Measurements from ENCODE around the gene HCK.
A peak's percentile ranks its signal among the peaks of the same experiment; 100 is the strongest.

HCK gene

GRCh38 chr20:32089637-32090362, 37.8 kb downstream of the HCK start:
- TF ChIP-seq CTCF (IDR thresholded peaks at IDR 0.05; ENCODE audit: control insufficient read depth, extremely low read depth, insufficient read depth), result no peak
- no peak overlapping the region for H3K4me3 ChIP-seq (ENCODE audit: low read depth, low read length)
- no peak for DNase-seq (ENCODE audit: low read depth)

GRCh38 chr20:32091888-32092346, 39.9 kb downstream of the HCK start:
- peak; percentile 89 for TF ChIP-seq CTCF (IDR thresholded peaks at IDR 0.05; ENCODE audit: control insufficient read depth, extremely low read depth, insufficient read depth)
- DNase-seq (ENCODE audit: low read depth), result no peak

GRCh38 chr20:32098786-32099185, 46.7 kb downstream of the HCK start:
- DNase-seq (ENCODE audit: low read depth), result no peak
- TF ChIP-seq CTCF (IDR thresholded peaks at IDR 0.05; ENCODE audit: control insufficient read depth, extremely low read depth, insufficient read depth), result no peak
- no peak overlapping the region for H3K4me3 ChIP-seq (ENCODE audit: low read depth, low read length)

More at GRCh38 chr20:32091888-32092346, 39.9 kb downstream of the HCK start:
- no peak overlapping the region for H3K4me3 ChIP-seq (ENCODE audit: low read depth, low read length)

GRCh38 chr20:32108814-32109391, 56.9 kb downstream of the HCK start:
- H3K4me3 ChIP-seq (ENCODE audit: low read depth, low read length), result peak overlapping the region; percentile 99
- no peak for TF ChIP-seq CTCF (IDR thresholded peaks at IDR 0.05; ENCODE audit: control insufficient read depth, extremely low read depth, insufficient read depth)

GRCh38 chr20:32109392-32110172, 57.5 kb downstream of the HCK start, which contains the start of gene TM9SF4:
TM9SF4 (plus strand) TSS chr20:32109714; CDS start chr20:32109741, 27 bp downstream.
- DNase-seq (ENCODE audit: low read depth), result peak; percentile 85
- no peak for TF ChIP-seq CTCF (IDR thresholded peaks at IDR 0.05; ENCODE audit: control insufficient read depth, extremely low read depth, insufficient read depth)

More at GRCh38 chr20:32108814-32109391, 56.9 kb downstream of the HCK start:
- DNase-seq (ENCODE audit: low read depth), result no peak

GRCh38 chr20:32110173-32110704, 58.2 kb downstream of the HCK start:
- DNase-seq (ENCODE audit: low read depth), result no peak

More at GRCh38 chr20:32109392-32110172, 57.5 kb downstream of the HCK start, which contains the start of gene TM9SF4:
- peak within 1 kb of the TSS; percentile 99 for H3K4me3 ChIP-seq (ENCODE audit: low read depth, low read length)

More at GRCh38 chr20:32110173-32110704, 58.2 kb downstream of the HCK start:
- TF ChIP-seq CTCF (IDR thresholded peaks at IDR 0.05; ENCODE audit: control insufficient read depth, extremely low read depth, insufficient read depth), result no peak
- H3K4me3 ChIP-seq (ENCODE audit: low read depth, low read length), result peak overlapping the region; percentile 99
